CD4-positive, alpha-beta T cell treated with Interleukin-6 at 100 ng/mL for 8 hours (primary cell): ENCODE data around the gene HSPA8.
"Not testable (repeated sequence)": the region's sequence is repeated elsewhere in the genome, so short reads cannot be mapped to it uniquely, and the experiment has no call there.

Experiments
- DNase-seq: peaks from one replicate; pipeline ENCODE4 v3.0.0-alpha.2; 2020; ENCODE audit warnings: mixed read lengths, low spot score

The HSPA8 gene

DNA sequence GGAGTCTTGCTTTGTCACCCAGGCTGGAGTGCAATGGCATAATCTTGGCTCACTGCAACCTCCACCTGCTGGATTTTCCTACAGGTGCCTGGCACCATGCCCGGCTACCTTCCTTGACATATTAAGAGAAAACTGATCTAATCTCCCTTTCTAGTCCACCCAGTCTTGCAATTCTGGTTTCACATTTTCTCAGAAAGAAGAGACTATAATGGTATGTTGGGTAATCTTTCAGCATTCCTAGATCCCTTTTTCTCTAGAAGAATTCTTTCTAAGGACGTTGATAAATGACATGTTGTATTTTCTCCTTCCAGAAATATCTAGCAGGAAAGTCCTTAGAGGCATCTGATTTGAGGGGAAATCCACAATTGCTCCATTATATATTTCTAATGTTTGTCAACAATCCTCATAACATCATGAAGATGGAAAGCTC lies 10.4 kb upstream of the HSPA8 start:
- no peak for DNase-seq

DNA sequence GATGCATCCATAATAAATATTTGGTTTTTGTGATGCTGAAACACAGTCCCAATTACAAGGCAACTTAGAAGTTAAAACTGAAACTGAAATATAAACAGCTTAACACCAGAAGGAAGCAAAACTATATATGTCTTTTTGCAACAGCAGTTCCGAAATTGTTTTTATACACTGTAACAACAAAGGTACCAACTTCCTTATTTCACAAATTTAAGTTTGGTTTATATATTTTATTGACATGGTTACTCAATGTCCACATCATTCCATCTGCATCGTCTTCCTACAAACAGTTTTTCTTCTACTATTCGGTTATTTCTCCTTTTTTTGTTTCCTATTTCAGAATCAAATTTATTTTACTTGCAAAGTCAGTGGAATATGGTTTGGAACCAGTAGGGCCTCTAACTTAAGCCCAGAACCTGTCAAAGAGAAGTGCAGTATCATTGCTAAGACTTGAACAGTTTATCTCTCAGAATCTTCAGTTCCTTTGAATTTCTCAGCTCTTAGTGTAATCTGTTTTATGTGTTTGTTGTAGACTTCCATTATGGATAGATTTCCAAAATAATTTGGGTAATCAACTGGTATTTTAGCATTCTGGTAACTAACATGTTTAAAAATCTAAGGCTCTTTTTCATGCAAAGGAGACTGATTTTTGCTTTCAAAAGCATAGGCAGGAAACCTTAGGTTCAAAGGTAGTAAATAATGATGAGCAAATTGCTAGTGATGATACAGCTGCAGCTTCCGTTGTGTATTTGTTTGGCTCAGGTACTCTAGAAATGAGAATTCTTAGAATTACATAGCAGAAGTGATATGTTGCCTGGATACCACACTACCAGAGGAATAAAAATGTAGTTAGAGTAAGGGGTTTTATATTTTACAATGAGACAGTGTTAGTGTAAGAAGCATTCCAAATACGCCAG lies 8.2 kb upstream of the HSPA8 start:
- peak; percentile 62 for DNase-seq

DNA sequence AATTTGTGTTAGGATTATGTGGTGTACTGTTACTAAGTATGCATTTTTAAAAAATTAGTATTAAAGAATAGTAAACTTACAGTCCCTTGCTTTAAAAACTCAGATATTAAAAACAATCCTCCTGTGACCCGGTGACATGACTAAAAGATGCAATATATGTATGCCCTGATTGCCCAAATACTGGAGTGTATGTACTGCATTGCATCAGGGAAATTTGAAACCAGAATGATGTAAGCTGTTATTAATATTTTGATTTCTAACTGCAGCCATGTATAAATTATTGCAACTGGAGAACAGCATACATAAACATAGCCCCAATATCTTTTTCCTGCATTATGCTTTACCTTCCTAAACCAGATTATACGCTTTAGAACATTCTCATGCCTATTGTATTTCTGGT lies 3.7 kb upstream of the HSPA8 start:
- no peak for DNase-seq

DNA sequence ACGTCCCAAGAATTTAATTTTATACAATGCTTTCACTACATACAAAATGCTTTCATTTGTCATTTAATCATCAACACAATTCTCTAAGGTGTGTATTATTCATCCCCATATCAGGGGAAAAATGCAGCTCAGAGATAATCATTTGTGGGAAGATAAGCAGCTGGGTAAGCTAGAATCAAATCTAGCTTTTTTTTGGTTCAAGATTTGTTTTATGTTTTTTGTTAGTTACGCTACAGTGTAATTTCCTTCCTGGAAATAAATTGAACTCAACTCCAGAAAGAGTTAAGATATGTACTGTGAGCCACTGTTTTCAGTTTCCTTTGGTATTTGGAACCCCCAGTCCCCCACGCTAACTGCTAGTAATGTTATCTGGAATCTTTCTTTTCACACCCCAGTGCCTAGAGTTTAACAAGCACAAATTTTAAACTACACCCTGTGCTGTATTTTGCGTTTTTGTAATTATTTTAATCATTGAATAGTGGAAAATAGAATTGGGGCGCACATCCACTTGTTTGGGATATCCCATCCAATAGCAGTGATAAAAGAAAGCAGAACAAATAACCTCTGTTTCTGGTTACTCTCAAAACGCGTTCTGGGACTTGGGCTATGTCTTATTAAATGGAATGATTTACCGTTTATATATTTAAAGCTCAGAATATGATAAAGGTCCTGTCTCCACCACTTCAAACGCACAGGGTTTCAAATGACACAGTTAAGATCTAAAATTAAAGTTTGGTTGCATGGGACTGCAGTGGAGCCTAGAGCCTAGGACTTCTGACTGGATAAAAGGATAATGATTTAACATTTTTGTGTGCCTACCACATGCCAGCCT lies 2.1 kb upstream of the HSPA8 start:
- DNase-seq = no peak

DNA sequence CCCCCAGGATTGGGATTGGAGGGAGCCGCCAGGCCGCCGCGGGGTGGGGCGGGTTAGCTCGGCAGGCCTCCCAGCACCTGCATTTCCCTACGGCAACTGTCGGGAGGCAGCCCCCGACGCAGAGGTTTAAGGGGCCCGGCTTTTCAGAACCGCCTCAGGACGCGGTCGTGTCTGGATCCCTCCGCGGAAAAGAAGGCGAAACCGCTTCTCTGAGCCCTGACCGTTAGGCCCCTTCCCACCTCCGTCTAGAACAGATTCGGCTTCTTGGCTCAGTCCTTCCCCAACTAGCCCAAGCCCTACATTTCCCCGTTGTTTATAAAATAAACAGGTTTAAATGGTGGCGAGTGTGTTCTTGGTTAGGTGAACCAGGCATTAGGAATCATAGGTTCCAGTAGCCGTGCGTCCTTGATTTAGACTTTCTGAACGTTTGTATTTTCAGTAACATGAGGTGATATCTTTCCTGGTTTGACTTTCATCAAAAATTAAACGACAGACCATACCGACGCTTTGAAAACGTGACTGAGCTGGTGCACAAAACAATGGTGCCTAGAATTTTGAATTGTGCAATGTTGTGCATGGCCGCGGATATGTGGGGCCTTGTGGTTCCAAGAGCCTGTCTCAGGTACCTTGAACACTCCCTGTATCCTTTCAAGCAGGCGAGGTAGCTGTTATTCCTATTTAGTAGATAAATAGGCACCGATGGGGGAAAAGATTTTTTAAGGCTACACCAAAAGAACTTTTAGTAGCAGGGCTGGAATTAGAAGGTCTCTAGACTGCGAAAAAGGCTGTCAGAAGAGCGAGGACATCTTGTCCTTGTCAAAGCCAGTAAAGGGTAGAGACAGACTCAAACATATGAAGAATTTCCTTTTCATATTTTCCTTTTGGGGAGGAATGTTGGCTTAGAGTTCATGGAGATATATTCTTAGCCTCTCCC lies 1.2 kb upstream of the HSPA8 start:
- DNase-seq = peak; percentile 42

DNA sequence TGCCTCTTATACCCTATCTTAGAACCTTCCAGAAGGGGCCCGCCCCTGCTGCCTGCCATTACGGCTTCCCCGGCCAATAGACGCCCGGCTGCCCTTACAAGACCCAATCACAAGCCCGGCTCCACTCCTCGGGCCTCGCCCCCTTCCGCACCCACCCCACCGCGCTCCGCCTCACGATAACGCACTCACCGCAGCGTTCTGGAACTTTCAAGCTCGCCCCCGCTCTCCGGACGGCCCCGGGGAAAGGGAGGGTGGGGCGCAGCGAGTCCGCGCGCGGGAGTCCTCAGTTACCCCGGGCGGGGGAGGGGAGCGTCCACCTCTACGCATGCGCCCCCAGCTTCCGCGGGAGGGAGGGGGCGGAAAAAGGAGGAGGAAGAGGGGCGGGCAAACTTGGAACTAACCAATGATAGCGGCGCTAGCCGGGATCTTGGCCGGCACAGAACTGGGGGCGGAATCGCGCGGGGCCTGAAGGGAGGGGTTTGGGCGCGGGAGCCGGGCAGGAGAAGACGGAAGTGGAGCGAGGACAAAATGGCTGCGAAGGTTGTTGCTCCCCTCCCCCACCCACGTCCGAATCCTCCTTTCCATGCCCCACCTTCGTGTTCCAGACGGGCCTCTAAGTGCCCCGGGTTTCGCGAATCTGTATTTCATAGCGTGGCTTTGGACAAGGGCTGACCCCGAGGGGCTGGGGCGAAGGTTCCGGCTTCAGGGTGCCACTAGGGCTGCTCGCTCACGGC lies 389 bp upstream of the HSPA8 start:
- DNase-seq = peak; percentile 99

DNA sequence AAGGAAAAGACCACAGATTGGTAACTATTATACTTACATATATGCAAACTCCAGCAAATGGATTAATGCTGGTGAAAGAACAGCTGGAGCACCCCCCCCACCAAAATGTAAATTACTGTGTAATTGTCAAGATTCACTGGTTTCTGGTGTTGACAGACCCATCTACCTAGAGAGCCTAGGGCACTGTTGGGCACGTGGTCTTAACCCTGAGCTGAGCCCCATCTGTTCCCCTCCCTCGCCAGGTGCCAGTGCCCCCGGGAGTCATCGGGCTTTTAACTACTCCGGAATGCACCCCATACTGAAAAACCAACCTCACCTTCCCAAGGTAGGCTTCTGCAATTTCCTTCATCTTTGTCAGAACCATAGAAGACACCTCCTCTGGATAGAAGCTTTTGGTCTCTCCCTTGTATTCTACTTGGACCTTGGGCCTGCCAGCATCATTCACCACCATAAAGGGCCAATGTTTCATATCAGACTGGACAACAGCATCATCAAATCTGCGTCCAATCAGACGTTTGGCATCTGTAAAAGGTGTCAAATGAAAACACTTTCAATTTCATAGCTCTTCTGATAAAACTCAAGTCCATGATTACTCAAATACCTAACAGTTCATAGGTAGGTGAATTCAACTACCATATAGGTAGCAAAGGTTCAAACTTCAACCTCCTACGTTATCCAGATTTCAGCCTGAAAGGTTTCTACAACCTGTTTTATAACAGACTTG lies 1.5 kb downstream of the HSPA8 start:
- no peak for DNase-seq

DNA sequence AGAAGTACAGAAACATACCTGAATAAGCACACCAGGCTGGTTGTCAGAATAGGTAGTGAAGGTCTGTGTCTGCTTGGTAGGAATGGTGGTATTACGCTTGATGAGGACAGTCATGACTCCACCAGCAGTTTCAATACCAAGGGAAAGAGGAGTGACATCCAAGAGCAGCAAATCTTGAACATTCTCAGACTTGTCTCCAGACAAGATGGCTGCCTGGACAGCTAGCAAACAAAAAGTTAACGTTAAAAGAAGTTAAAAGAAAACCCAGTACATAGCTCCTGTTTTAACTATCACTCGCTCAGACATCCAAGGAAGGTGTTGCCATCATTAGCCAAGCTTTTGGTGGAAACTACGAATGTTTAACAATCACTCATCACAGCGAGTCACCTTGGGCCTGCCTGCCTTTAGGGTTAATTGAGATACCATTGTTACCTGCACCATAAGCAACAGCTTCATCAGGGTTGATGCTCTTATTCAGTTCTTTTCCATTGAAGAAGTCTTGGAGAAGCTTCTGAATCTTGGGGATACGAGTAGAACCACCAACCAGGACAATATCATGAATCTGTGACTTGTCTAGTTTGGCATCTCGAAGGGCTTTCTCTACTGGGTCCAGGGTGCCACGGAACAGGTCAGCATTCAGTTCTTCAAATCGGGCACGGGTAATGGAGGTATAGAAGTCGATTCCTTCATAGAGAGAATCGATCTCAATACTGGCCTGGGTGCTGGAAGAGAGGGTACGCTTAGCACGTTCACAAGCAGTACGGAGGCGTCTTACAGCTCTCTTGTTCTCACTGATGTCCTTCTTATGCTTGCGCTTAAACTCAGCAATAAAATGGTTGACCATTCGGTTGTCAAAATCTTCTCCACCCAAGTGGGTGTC lies 2.7 kb downstream of the HSPA8 start:
- not testable (repeated sequence) for DNase-seq

DNA sequence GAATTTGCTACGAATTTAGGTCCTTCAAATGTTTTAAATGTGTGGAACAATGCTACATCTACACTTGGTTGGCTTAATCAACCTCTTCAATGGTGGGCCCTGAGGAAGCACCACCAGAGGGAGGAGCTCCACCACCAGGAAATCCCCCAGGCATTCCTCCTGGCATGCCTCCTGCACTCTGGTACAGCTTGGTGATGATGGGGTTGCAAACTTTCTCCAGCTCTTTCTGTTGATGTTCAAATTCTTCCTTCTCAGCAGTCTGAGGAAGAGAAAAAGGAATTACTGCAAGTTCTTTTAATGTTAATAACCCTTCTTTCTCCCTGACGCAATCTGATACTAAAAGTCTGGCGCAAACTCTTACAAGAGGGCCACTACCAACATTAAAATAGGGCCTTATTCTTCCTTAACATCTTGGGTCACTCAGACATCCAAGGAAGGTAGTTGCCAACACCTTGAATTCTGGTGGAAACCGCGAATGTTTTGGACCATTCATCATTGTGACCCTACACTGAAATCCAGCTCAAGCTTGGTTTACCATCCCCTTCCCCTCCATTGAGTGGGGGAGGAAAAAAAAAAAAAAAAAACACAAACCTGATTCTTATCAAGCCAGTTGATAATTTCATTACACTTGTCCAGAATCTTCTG lies 4.2 kb downstream of the HSPA8 start:
- DNase-seq = no peak

DNA sequence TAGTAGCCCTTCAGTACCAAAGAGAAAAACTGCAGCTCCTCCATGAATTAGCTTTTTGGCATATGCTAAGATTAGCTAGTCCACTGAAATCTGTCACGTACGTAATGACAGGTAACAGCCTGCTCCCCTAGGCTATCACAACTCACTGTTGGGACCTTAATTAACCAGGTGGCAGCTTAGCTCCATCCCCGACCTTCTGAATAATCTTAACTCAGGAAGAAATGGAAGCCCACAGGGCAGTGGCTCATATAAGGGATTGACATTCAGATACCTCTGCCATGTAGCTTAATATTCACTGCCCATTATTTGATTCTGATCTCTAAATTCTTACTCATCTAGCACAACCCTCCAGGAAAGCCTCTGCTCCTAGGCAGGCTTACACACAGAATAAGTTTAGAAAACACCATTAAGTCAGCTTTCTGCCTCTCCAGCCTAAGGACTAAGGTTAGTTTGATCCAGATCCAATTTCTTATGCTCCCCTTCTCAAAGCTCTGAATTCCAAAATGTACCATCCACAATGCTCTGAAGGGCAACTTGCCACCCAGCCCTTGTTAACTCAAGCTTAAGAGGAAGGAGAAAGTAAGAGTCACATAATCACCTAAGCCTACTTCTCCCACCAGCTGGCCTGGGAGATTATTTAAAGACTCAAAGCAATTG lies 5.0 kb downstream of the HSPA8 start:
- no peak for DNase-seq

DNA sequence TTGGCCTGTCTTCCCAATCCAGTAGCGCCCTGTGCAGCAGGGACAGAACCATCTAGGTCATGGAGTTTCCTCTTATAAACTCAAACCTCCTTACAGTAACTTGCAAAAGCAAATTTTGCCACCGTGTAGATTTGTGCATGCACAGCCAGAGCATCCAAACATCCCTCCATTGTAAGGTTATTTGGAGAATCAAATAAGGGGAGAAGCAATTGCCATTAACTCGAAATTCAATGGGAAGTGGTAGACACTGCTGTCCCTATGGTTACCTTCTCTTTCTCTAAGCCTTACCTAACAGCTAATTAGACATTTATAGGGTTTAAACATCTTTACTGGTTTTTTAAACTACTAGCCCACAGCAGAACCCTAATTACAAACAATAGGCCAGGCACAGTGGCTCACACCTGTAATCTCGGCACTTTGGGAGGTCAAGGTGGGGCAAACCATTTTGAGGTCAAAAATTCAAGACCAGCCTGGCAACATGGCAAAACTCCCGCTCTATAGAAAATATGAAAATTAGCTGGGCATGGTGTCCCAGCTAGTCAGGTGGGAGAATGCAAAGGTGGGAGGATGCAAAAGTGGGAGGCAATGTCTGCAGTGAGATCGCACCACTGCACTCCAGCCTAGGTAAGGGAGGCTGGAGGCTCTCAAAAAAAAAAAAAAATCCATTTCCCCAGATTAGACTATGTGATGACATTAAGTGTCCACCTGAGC lies 6.6 kb downstream of the HSPA8 start:
- no peak for DNase-seq

DNA sequence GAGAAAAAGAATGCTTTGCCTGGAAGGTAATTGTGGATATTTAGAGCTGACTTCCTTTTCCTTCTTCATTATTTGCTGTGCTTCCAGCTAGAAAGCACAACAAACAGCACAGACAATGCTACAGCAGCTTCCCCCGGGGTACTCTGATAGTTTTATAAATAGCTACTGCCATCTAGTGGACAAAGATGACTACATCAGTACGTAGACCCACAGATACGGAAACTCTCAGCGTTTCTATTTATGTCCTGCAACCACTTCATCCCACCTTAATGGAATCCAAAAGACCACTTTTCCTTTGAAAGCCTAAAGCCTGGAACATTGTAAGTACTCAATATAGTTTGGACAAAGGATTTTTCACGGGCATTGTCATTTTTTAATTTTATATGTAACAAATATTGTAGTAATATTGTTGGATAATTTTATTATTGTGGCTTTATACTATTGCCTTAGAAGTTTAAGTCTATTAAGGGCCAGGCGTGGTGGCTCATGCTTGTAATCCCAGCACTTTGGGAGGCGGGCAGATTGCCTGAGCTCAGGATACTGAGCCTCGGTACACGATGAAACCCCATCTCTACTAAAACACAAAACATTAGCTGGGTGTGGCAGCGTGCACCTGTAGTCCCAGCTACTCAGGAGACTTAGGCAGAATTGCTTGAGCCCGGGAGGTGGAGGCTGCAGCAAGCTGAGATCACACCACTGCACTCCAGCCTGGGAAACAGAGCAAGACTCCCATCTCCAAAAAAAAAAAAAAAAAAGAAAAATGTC lies 7.5 kb downstream of the HSPA8 start:
- DNase-seq = peak; percentile 59

DNA sequence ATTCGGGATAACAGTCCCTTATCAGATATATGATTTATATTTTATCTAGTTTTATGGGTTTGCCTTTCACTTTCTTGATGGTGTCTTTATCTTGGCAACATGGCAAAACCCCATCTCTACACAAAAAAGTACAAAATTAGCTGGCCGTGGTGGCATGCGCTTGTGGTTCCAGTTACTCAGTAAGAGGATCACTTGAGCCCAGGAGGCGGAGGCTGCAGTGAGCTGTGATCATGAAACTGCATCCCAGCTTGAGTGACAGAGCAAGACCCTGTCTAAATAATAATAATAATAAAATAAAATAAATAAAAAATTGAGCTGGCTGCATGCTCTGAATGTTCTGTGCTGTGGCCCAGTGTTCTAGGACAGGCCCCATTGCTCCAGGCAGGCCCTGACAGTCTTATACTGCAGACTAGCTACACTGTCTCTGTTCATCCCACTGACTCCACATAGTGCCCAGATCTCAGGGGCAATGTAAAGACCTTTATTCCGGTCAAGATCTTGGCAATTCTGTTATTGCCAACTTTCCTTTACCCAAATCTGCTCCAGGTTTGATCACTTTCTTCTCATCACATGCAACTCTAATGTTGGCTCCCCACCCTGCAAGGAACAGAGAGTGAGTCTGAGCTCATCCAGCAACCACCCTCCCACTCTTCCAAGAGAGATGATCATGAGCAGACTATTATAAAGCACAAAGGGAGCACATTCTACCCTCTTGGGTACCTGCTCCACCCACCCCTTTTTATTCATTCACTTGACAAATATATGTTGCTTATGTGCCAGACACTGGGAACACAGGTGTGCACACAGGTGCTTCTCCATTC lies 8.8 kb downstream of the HSPA8 start:
- no peak for DNase-seq

DNA sequence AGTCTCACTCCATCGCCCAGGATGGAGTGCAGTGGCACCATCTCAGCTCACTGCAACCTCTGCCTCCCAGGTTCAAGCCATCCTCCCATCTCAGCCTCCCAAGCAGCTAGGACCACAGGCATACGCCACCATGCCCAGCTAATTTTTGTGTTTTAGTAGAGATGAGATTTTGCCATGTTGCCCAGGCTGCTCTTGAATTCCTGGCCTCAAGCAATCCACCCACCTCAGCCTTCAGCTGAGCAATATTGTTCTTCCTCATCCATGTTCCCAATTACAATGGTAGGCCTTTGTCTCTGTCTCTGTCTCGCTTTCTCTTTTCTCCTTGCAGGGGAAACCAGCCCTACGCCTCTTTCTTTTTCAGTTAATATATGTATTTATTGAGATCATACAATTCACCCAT lies 10.3 kb downstream of the HSPA8 start:
- no peak for DNase-seq

DNA sequence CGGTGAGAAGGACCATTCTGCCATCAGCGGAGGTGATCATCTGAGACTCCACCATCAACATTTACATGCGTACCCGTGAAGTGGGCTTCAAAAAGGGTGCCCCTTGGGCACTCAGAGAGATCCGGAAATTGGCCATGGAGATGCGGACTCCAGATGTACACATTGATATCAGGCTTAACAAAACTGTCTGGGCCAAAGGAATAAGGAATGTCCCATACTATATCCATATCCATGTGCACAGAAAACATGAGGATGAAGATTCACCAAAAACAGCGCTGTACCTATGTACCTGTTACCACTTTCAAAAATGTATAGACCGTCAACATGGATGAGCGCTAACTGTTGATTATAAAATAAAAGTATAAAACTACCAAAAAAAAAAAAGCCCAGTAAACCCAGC lies 10.8 kb downstream of the HSPA8 start:
- no peak for DNase-seq

DNA sequence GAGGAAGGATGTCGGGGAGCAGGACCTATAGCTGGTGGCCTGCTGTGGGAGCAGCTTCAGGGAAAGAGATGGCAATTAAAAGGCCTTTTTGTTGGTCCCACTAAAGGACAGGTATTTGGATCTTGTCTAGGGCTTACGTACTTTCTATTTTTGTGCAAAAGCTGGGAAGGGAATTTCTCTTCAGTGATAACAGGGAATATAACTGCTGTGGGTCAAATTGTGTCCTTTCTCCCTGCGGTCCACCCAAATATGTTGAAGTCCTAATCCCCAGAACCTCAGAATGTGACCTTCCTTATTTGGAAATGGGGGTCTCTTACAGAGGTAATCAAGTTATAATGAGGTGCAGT lies 14.0 kb downstream of the HSPA8 start:
- no peak for DNase-seq
